GM12878 (cell line): ENCODE measurements around the gene RNFT2.

ENCODE experiments used
- CHD1 ChIP-seq: IDR thresholded peaks from 2 replicates; pipeline ENCODE4 v1.6.1; 2012; ENCODE audit warnings: low read depth, low read length, improper control_type of control experiment
- IRF5 ChIP-seq: fragments of 450-650 bp; IDR thresholded peaks from 2 replicates; pipeline ENCODE4 v1.6.1; 2017; ENCODE audit warnings: borderline replicate concordance
- KDM1A ChIP-seq: fragments of 200-600 bp; sonication (generic); IDR thresholded peaks from 2 replicates; pipeline ENCODE4 v1.6.1; 2016; ENCODE audit warnings: borderline replicate concordance
- NR2C2 ChIP-seq: IDR thresholded peaks from 2 replicates; pipeline ENCODE4 v1.6.1; 2011; ENCODE audit warnings: borderline replicate concordance, low read depth; ENCODE audit not compliant: control insufficient read depth, insufficient read length
- PAX8 ChIP-seq: fragments of 450-650 bp; IDR thresholded peaks from 2 replicates; pipeline ENCODE4 v1.6.1; 2017; ENCODE audit warnings: mild to moderate bottlenecking, moderate library complexity
- POLR2AphosphoS2 ChIP-seq: IDR thresholded peaks from 2 replicates; pipeline ENCODE4 v1.6.1; 2011; ENCODE audit warnings: low read depth, mild to moderate bottlenecking, low read length, improper control_type of control experiment, moderate library complexity
- POLR2AphosphoS5 ChIP-seq: IDR thresholded peaks from 2 replicates; pipeline ENCODE4 v1.6.1; 2011; ENCODE audit warnings: mild to moderate bottlenecking, low read length, inconsistent platforms
- SUZ12 ChIP-seq: fragments of 200-600 bp; sonication (generic); IDR thresholded peaks from one replicate; pipeline ENCODE4 v1.6.1; 2018; ENCODE audit warnings: antibody characterized with exemption, mild to moderate bottlenecking; ENCODE audit not compliant: unreplicated experiment
- USF1 ChIP-seq: IDR thresholded peaks from 2 replicates; pipeline ENCODE4 v1.6.1; 2011; ENCODE audit warnings: borderline replicate concordance, low read depth, mild to moderate bottlenecking, moderate library complexity, mixed read lengths, low read length; ENCODE audit not compliant: insufficient read depth; ENCODE audit errors: extremely low read length
- ZNF24 ChIP-seq: fragments of 450-650 bp; IDR thresholded peaks from 2 replicates; pipeline ENCODE4 v1.6.1; 2017; ENCODE audit warnings: antibody characterized with exemption, mild to moderate bottlenecking
- ZZZ3 ChIP-seq: IDR thresholded peaks from 2 replicates; pipeline ENCODE4 v1.6.1; 2011; ENCODE audit warnings: low read depth; ENCODE audit not compliant: control insufficient read depth, insufficient read length
- TF ChIP-seq, protein P1 (sequence below): IDR thresholded peaks from 2 replicates; pipeline ENCODE4 v1.6.1; 2012; ENCODE audit warnings: low read depth, low read length, improper control_type of control experiment
- TF ChIP-seq, protein P2 (sequence below), 3 experiments: IDR thresholded peaks in 2 of 3; conservative IDR thresholded peaks in 1 of 3; 2 replicates each; pipeline ENCODE4 v1.5.1; 2011; ENCODE audit warnings: low read depth in 3 of 3, low read length in 3 of 3, mild to moderate bottlenecking in 3 of 3, control low read depth in 2 of 3, moderate library complexity in 2 of 3, inconsistent platforms in 1 of 3, mixed read lengths in 1 of 3; ENCODE audit not compliant: control insufficient read depth in 2 of 3, insufficient read depth in 1 of 3; ENCODE audit errors: extremely low read depth in 1 of 3

DNA sequence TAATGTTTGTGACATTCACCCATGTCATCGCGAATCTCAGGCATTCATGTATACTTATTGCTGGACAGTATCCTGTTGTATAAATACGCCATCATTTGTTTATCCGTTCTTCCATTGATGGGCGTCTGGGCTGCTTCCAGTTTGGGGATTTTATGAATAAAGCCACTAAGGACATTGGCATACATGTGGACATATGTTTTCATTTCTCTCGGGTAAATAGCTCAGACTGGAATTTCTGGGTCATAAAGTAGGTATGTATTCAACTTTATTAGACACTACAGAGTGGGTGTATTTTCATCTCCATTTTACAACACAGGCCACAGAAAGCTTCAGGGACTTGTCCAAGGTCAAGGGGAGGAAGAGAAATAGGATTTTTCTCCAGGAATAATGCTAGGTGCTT lies 94.2 kb downstream of the RNFT2 start:
- TF ChIP-seq, protein P1, sequence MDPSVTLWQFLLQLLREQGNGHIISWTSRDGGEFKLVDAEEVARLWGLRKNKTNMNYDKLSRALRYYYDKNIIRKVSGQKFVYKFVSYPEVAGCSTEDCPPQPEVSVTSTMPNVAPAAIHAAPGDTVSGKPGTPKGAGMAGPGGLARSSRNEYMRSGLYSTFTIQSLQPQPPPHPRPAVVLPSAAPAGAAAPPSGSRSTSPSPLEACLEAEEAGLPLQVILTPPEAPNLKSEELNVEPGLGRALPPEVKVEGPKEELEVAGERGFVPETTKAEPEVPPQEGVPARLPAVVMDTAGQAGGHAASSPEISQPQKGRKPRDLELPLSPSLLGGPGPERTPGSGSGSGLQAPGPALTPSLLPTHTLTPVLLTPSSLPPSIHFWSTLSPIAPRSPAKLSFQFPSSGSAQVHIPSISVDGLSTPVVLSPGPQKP, result no peak
- TF ChIP-seq USF1 (no peak), SUZ12 (no peak), CHD1 (no peak), KDM1A (no peak), POLR2AphosphoS2 (no peak), ZZZ3 (no peak), ZNF24 (no peak), IRF5 (no peak), NR2C2 (no peak), PAX8 (no peak), POLR2AphosphoS5 (no peak)
- TF ChIP-seq, protein P2, sequence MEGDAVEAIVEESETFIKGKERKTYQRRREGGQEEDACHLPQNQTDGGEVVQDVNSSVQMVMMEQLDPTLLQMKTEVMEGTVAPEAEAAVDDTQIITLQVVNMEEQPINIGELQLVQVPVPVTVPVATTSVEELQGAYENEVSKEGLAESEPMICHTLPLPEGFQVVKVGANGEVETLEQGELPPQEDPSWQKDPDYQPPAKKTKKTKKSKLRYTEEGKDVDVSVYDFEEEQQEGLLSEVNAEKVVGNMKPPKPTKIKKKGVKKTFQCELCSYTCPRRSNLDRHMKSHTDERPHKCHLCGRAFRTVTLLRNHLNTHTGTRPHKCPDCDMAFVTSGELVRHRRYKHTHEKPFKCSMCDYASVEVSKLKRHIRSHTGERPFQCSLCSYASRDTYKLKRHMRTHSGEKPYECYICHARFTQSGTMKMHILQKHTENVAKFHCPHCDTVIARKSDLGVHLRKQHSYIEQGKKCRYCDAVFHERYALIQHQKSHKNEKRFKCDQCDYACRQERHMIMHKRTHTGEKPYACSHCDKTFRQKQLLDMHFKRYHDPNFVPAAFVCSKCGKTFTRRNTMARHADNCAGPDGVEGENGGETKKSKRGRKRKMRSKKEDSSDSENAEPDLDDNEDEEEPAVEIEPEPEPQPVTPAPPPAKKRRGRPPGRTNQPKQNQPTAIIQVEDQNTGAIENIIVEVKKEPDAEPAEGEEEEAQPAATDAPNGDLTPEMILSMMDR (IDR thresholded peaks at IDR 0.05 in 2 of 3, conservative IDR thresholded peaks at IDR 0.05 in 1 of 3; ENCODE audit: control insufficient read depth in 2 of 3, extremely low read depth in 1 of 3, insufficient read depth in 1 of 3, low read depth in 3 of 3, low read length in 3 of 3), result no peak
